Naive thymus-derived CD4-positive, alpha-beta T cell (primary cell): ENCODE results near the gene MROH8. TPM values are rescaled to one million over a fixed set of nuclear protein-coding genes. Genes with fewer than 3 reads are reported as not detected.

Experiments
- ATAC-seq: fragments of 150-1000 bp; cut with Tn5 transposase; 2 replicates; pipeline ENCODE4 v1.10.0; 2021; ENCODE audit warnings: mild to moderate bottlenecking, moderate library complexity
- CTCF ChIA-PET: fragments of 350-600 bp; sonication (Branson Sonifier 250); formaldehyde crosslinking; loops from one replicate; lab custom pipeline; 2021; ENCODE audit warnings: antibody characterized with exemption; lab: Charles Lee
- POLR2A ChIA-PET: fragments of 350-600 bp; sonication (Branson Sonifier 250); formaldehyde crosslinking; loops from one replicate; lab custom pipeline; 2021; ENCODE audit warnings: antibody characterized with exemption, inconsistent platforms; lab: Charles Lee
- DNase-seq, 9 donors: peaks; one replicate each; pipeline versions ENCODE4 v3.0.0 to v3.0.0-alpha.2; 2020 to 2022; ENCODE audit warnings: mixed read lengths in 1 of 9
- H3K27ac ChIP-seq: one replicate; pipeline ENCODE4 v1.7.0; 2013; ENCODE audit warnings: mild to moderate bottlenecking, low read depth, low read length, moderate library complexity
- H3K27me3 ChIP-seq, 2 donors: one replicate each; pipeline ENCODE4 v1.7.0; 2013; ENCODE audit warnings: low read length in 2 of 2, mild to moderate bottlenecking in 2 of 2, moderate library complexity in 2 of 2; ENCODE audit not compliant: control insufficient read depth in 2 of 2, insufficient read depth in 2 of 2
- H3K36me3 ChIP-seq, 3 experiments: 1 replicate in 2 of 3; 2 replicates in 1 of 3; pipeline ENCODE4 v1.7.0; 2013; ENCODE audit warnings: low read length in 3 of 3, mild to moderate bottlenecking in 3 of 3, moderate library complexity in 1 of 3; ENCODE audit not compliant: insufficient read depth in 3 of 3, control insufficient read depth in 2 of 3
- H3K4me1 ChIP-seq, 2 donors: one replicate each; pipeline ENCODE4 v1.7.0; 2013; ENCODE audit warnings: low read length in 2 of 2, mild to moderate bottlenecking in 2 of 2, moderate library complexity in 1 of 2; ENCODE audit not compliant: control insufficient read depth in 2 of 2, insufficient read depth in 2 of 2
- H3K4me3 ChIP-seq: 2 replicates; pipeline ENCODE4 v1.7.0; 2013; ENCODE audit warnings: mild to moderate bottlenecking, low read length
- H3K9me3 ChIP-seq, 3 experiments: 1 replicate in 2 of 3; 2 replicates in 1 of 3; pipeline ENCODE4 v1.7.0; 2013; ENCODE audit warnings: low read length in 3 of 3; ENCODE audit not compliant: control insufficient read depth in 2 of 3
- H3K27ac Mint-ChIP-seq, 9 donors: one replicate each; pipeline ENCODE4 v1.8.0; 2020 to 2022; ENCODE audit warnings: mixed read lengths in 9 of 9, mild to moderate bottlenecking in 8 of 9, moderate library complexity in 5 of 9, inconsistent platforms in 2 of 9
- H3K27me3 Mint-ChIP-seq, 5 donors: one replicate each; pipeline ENCODE4 v1.8.0; 2021 to 2022; ENCODE audit warnings: mixed read lengths in 5 of 5, mild to moderate bottlenecking in 1 of 5
- H3K36me3 Mint-ChIP-seq, 5 donors: one replicate each; pipeline ENCODE4 v1.8.0; 2020 to 2022; ENCODE audit warnings: mixed read lengths in 5 of 5, mild to moderate bottlenecking in 3 of 5, inconsistent platforms in 1 of 5
- H3K4me1 Mint-ChIP-seq, 7 donors: one replicate each; pipeline ENCODE4 v1.8.0; 2020 to 2022; ENCODE audit warnings: mixed read lengths in 7 of 7, mild to moderate bottlenecking in 3 of 7, inconsistent platforms in 1 of 7
- H3K4me3 Mint-ChIP-seq, 10 donors: one replicate each; pipeline ENCODE4 v1.8.0; 2020 to 2022; ENCODE audit warnings: mild to moderate bottlenecking in 10 of 10, mixed read lengths in 10 of 10, moderate library complexity in 6 of 10, inconsistent platforms in 2 of 10
- H3K9me3 Mint-ChIP-seq, 11 donors: one replicate each; pipeline ENCODE4 v1.8.0; 2020 to 2022; ENCODE audit warnings: mixed read lengths in 11 of 11, mild to moderate bottlenecking in 4 of 11, inconsistent platforms in 1 of 11, moderate library complexity in 1 of 11
- intact Hi-C, 2 donors: fragments of 100-400 bp; cut with micrococcal nuclease; formaldehyde crosslinking; loops; one replicate each; pipeline ENCODE4 v1.15.1; 2023
- polyA plus RNA-seq, 2 donors: library from polyadenylated mRNA; unstranded; fragments of 300-500 nt; fragmentation: Illumina TruSeq; gene quantifications; one replicate each; pipeline ENCODE4 v1.2.3, GENCODE V29; 2021
- total RNA-seq, 6 experiments: library from RNA in 5 of 6; stranded (reverse) in 5 of 6; gene quantifications; 1 replicate in 5 of 6; 2 replicates in 1 of 6; pipeline ENCODE4 v1.2.3 and lab custom pipeline; 2021 to 2026

Gene MROH8
- total and polyA plus RNA-seq, 7 experiments from 2014 or later = 0.59 to 1.9 (median 1.6) TPM

DNA sequence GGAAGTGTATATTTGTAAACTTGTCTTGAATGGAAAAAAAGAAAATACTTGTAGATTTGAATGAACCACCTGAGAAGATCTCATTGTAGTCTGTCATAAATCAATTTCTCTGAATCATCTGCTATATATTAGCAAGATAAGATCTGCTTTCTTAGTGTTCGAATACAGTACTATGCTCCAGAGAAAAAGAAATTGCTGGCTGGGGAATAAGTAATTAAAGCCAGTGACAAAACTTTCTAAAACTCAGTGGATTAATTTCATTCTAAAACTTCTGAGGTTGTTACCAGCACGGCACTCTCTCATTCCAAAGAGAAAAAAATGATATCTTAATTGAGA lies 22.4 kb upstream of the MROH8 start:
- peaks cover 7 to 25% (median 18%) of the 10 kb centered on the region in 7 donors for H3K4me1 Mint-ChIP-seq
- peaks cover 17 to 66% (median 43%) of the 10 kb centered on the region in 5 donors for H3K36me3 Mint-ChIP-seq
- Histone ChIP-seq H3K36me3 (peaks cover 29 to 90% (median 55%) of the 10 kb centered on the region in 3 experiments), H3K27me3 (no peaks in the 10 kb centered on the region), H3K4me1 (no peaks in the 10 kb centered on the region), H3K4me3 (no peak overlapping the region), H3K27ac (no peak overlapping the region), H3K9me3 (no peaks in the 10 kb centered on the region)
- H3K9me3 Mint-ChIP-seq = no peaks in the 10 kb centered on the region
- ATAC-seq (no peak), DNase-seq (no peak)
- no peaks in the 10 kb centered on the region for H3K27me3 Mint-ChIP-seq
- intact Hi-C loops = loop anchor here (1.0 kb wide), 1 partner anchor 333 kb away; no protein-coding TSS in a partner anchor
- ChIA-PET CTCF (interaction anchor here (1.3 to 2.7 kb wide), 2 partner anchors 58 to 332 kb away, joined by 3 to 12 read pairs; no protein-coding TSS in a partner anchor), POLR2A (interaction anchor here (0.6 kb wide), 1 partner anchor 294 kb away, joined by 5 read pairs; no protein-coding TSS in a partner anchor)
- H3K4me3 Mint-ChIP-seq = no peak overlapping the region
- H3K27ac Mint-ChIP-seq = no peak overlapping the region

DNA sequence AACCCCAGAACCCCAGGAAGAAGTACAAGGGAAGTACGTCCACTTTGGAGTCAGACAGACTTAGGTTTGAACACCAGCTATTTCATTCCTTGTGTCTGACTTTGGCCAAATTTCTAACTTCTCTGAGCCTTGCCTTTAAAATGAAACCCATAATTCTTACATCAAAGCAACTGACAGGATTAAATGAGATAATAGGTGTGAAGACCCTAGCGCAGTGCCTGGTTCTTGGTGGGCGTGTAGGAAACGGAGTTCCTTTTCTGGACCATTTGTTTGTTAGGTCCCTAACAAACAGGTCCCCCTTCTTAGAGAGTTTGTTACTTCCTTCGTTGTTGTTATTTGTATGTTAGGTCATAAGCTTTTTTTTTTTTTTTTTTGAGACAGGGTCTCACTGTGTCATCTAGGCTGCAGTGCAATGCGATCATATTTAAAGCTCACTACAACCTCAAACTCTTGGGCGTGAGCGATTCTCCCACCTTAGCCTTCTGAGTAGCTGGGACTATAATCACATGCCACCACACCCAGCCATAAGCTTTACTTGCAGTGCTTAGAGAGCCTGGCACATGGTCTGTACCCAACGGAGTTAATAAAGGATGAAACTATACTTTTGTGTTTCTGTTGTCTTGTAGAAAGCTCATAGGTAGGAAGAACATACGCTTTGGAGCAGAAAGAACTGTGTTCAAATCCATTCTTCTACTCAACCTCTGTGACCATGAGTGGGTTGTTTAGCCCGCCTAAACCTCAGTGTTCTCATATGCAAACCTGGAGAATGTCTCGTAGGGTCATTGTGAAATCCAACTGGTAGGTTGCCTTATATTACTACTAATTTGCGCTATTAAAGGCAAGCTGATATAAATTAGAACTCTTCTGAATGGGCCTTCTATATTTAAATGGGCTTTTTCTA lies 21.8 kb upstream of the MROH8 start:
- no peak overlapping the region for H3K4me3 Mint-ChIP-seq
- H3K27me3 Mint-ChIP-seq = no peaks in the 10 kb centered on the region
- CTCF ChIA-PET = interaction anchor here (1.2 to 2.7 kb wide), 3 partner anchors 10 to 333 kb away, joined by 3 to 12 read pairs (median 4); no protein-coding TSS in a partner anchor
- intact Hi-C loops = no loop called here
- Histone ChIP-seq H3K4me3 (no peak overlapping the region), H3K9me3 (no peaks in the 10 kb centered on the region), H3K4me1 (no peaks in the 10 kb centered on the region), H3K27ac (no peak overlapping the region), H3K27me3 (no peaks in the 10 kb centered on the region), H3K36me3 (peaks cover 29 to 90% (median 53%) of the 10 kb centered on the region in 3 experiments)
- H3K27ac Mint-ChIP-seq = no peak overlapping the region
- H3K9me3 Mint-ChIP-seq = no peaks in the 10 kb centered on the region
- H3K4me1 Mint-ChIP-seq = peaks cover 13 to 31% (median 21%) of the 10 kb centered on the region in 7 donors
- DNase-seq (no peak), ATAC-seq (no peak)
- POLR2A ChIA-PET = interaction anchor here (0.5 to 0.9 kb wide), 3 partner anchors 200 to 333 kb away, joined by 3 to 5 read pairs (median 5); no protein-coding TSS in a partner anchor
- H3K36me3 Mint-ChIP-seq = peaks cover 17 to 70% (median 44%) of the 10 kb centered on the region in 5 donors

DNA sequence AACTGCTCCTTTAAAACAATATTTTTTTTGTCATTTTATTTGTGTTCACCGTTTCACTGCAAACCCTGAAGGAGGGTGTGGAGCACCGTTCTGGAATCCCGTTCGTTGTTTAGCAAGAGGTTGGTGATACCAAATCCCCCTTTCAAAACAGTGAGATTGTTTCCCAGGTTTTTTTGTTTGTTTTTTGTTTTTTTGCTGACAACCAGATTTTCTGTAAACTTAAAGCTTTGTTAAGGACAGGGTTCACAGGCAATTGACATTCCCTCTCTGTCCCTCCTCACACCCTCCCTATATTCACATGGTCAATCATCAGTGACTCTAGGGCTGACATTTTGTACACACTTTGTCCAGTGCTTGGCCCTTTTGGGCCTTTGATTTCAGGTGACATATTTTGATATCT lies 21.0 kb upstream of the MROH8 start:
- no peaks in the 10 kb centered on the region for H3K9me3 ChIP-seq
- DNase-seq = no peak
- H3K27me3 ChIP-seq = no peaks in the 10 kb centered on the region
- intact Hi-C loops = no loop called here
- peaks cover under 1 to 3% of the 10 kb centered on the region in 2 donors for H3K4me1 ChIP-seq
- Mint-ChIP-seq H3K9me3 (no peaks in the 10 kb centered on the region), H3K4me1 (peaks cover 15 to 36% (median 24%) of the 10 kb centered on the region in 7 donors), H3K27ac (no peak overlapping the region), H3K36me3 (peaks cover 17 to 66% (median 39%) of the 10 kb centered on the region in 5 donors), H3K4me3 (no peak overlapping the region), H3K27me3 (no peaks in the 10 kb centered on the region)
- H3K4me3 ChIP-seq = no peak overlapping the region
- peaks cover 29 to 83% (median 45%) of the 10 kb centered on the region in 3 experiments for H3K36me3 ChIP-seq
- H3K27ac ChIP-seq = no peak overlapping the region
- ChIA-PET CTCF (interaction anchor here (1.2 to 2.7 kb wide), 2 partner anchors 9 to 334 kb away, joined by 4 to 12 read pairs; no protein-coding TSS in a partner anchor), POLR2A (no interaction called here)
- ATAC-seq = no peak

DNA sequence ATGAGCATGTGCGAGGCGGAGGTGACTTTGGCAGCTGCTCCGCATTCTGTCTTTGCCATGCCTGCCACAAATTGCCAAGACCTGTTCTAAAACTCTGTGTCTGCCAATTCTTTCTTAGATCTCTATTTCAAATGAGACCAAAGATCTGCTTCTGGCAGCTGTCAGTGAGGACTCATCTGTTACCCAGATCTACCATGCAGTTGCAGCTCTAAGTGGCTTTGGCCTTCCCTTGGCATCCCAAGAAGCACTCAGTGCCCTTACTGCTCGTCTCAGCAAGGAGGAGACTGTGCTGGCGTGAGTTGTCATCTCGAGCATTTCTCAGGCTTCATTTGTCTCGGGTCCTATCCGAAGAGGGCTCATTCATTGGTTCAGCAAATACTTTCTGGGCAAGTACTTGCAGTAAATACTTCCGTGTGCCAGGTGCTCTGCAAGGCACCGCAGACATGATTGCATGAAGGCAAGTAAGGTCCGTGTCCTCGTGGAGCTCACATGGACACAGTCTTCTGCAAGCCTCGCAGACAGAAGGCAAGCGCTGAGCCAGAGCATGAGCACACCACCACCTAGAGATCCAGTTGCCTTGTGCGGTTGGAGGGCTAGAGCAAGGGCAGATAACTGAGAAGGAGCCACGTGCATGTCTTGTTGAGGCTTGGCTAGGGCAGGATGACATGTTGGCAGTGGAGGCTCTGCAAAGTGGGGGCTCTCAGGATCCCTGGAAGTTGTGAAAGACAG lies 19.7 kb upstream of the MROH8 start:
- ATAC-seq = no peak
- Histone ChIP-seq H3K9me3 (no peaks in the 10 kb centered on the region), H3K27me3 (no peaks in the 10 kb centered on the region), H3K27ac (no peak overlapping the region), H3K4me3 (no peak overlapping the region), H3K36me3 (peaks cover 20 to 70% (median 33%) of the 10 kb centered on the region in 3 experiments), H3K4me1 (peaks cover 8 to 14% of the 10 kb centered on the region in 2 donors)
- Mint-ChIP-seq H3K4me1 (peaks cover 26 to 49% (median 30%) of the 10 kb centered on the region in 7 donors), H3K27ac (peak overlapping the region in 1 of 9 donors; percentile 51), H3K4me3 (no peak overlapping the region), H3K36me3 (peaks cover 5 to 53% (median 26%) of the 10 kb centered on the region in 5 donors), H3K27me3 (no peaks in the 10 kb centered on the region), H3K9me3 (no peaks in the 10 kb centered on the region)
- POLR2A ChIA-PET = no interaction called here
- no peak for DNase-seq
- CTCF ChIA-PET = interaction anchor here (0.6 to 1.2 kb wide), 2 partner anchors 10 to 336 kb away, joined by 3 read pairs; no protein-coding TSS in a partner anchor
- intact Hi-C loops = no loop called here

DNA sequence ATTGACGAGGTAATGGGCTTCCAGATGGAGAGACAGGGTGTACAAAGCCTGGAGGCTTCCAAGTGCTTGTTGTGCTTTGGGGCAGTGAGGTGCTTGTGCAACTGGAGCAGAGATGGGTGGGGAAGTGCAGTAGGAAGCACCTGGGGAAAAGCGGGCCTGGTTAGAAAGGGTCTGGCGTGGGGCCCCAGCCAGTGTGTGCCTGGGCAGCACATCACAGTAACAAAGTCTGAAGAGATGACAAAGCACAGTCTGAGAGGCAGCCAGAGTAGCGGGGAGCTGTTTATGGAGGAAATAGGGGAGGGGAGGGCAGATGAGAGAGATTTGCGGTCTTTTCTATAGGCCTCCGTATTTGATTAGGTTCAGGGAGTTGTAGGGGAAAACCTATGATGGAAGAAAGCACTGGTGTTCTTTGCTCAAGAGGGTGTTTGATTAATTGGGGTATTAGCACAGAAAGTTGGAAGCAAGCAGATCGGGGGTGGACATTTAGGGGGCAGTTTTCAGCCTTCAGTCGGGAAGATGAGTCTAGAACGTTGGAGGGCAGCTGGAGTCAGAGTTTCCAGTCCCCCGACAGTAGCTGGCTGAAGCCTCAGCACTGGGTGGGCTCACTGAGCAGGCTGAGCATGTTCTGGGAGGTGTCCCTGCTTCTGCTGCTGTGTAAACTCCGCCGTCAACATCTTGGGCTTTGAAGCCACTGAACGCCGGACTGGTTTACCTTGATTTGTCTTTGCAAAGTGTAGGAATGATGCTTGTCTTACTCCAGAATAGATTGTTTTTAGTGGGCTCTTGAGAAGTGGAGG lies 15.5 kb upstream of the MROH8 start:
- Histone ChIP-seq H3K27me3 (no peaks in the 10 kb centered on the region), H3K27ac (peak overlapping the region; percentile 24), H3K4me3 (no peak overlapping the region), H3K36me3 (peaks cover 5 to 37% (median 12%) of the 10 kb centered on the region in 3 experiments), H3K9me3 (no peaks in the 10 kb centered on the region), H3K4me1 (peaks cover 32 to 37% of the 10 kb centered on the region in 2 donors)
- Mint-ChIP-seq H3K9me3 (peaks cover 0 to 2% (median 0%) of the 10 kb centered on the region in 11 donors), H3K36me3 (peaks cover 4 to 24% (median 10%) of the 10 kb centered on the region in 5 donors), H3K27me3 (no peaks in the 10 kb centered on the region), H3K27ac (peak overlapping the region; percentile 75 to 94 (median 85)), H3K4me1 (peaks cover 53 to 79% (median 66%) of the 10 kb centered on the region in 7 donors), H3K4me3 (peak overlapping the region; percentile 33 to 79 (median 69))
- DNase-seq = peak in 6 of 9 donors; percentile 18 to 50 (median 30)
- intact Hi-C loops = loop anchor here (1.0 to 2.0 kb wide), 4 partner anchors 189 to 339 kb away; partner anchors contain the start of gene BLCAP (in 1 of the 2)
- ATAC-seq = peak; percentile 61
- POLR2A ChIA-PET = interaction anchor here (0.6 to 3.5 kb wide), 5 partner anchors 16 to 348 kb away, joined by 3 to 18 read pairs (median 6); partner anchors contain the start of genes MROH8 and RPN2
- CTCF ChIA-PET = interaction anchor here (0.6 to 9.3 kb wide), 16 partner anchors 12 to 420 kb away, joined by 3 to 53 read pairs (median 5); partner anchors contain the start of genes MROH8 and RPN2
